Gastrocnemius medialis (tissue), 4 donors: Measurements from ENCODE around the gene FABP2. TPM values are rescaled to one million over a fixed set of nuclear protein-coding genes. Genes with fewer than 3 reads are reported as not detected.

Source experiments
- ATAC-seq, 2 donors: fragments of 150-250 bp; one replicate each; pipeline ENCODE4 v1.9.1; 2016
- DNase-seq, 2 donors: peaks; one replicate each; pipeline ENCODE4 v3.0.0-alpha.2; 2019
- H3K27ac ChIP-seq, 4 donors: fragments of 200-600 bp; sonication (generic); 1 replicate in 1 of 4; 2 replicates in 3 of 4; pipeline ENCODE4 v1.5.1; 2016 to 2018; ENCODE audit warnings: mild to moderate bottlenecking in 2 of 4, moderate library complexity in 1 of 4
- H3K27me3 ChIP-seq, 3 donors: fragments of 200-600 bp; sonication (generic) in 2 of 3; 1 replicate in 1 of 3; 2 replicates in 2 of 3; pipeline versions ENCODE4 v1.5.1 to v1.6.0; 2016 to 2019; ENCODE audit warnings: mild to moderate bottlenecking in 1 of 3, moderate library complexity in 1 of 3
- H3K36me3 ChIP-seq, 2 donors: fragments of 200-600 bp; sonication (generic) in 1 of 2; one replicate each; pipeline ENCODE4 v1.5.1; 2017 to 2018
- H3K4me1 ChIP-seq, 2 donors: fragments of 200-600 bp; sonication (generic) in 1 of 2; one replicate each; pipeline ENCODE4 v1.5.1; 2016 to 2017; ENCODE audit warnings: mild to moderate bottlenecking in 2 of 2
- H3K4me3 ChIP-seq, 4 donors: fragments of 200-600 bp; sonication (generic) in 3 of 4; 1 replicate in 1 of 4; 2 replicates in 3 of 4; pipeline ENCODE4 v1.5.1; 2016 to 2019; ENCODE audit warnings: mild to moderate bottlenecking in 2 of 4
- H3K9me3 ChIP-seq, 3 donors: fragments of 200-600 bp; sonication (generic) in 2 of 3; 1 replicate in 1 of 3; 2 replicates in 2 of 3; pipeline ENCODE4 v1.5.1; 2016 to 2019
- POLR2A ChIP-seq, 2 donors: fragments of 450-650 bp; IDR thresholded peaks; one replicate each; pipeline ENCODE4 v1.6.1; 2017; ENCODE audit warnings: antibody characterized with exemption in 2 of 2, mild to moderate bottlenecking in 2 of 2, moderate library complexity in 2 of 2
- in situ Hi-C, 4 donors: fragments of 200-750 bp; cut with MboI; loops; one replicate each; pipeline versions ENCODE4 v1.15.0 to v1.8.0; 2017; ENCODE audit warnings: low sequenced_read_pairs in 4 of 4
- intact Hi-C: fragments of 100-400 bp; cut with DNase I; formaldehyde crosslinking; loops from one replicate; pipeline ENCODE4 v1.15.1; 2023; ENCODE audit warnings: low total_unique reads
- total RNA-seq, 4 donors: library from RNA; depleted of rRNA; stranded (reverse); fragments of >200 nt; gene quantifications; one replicate each; pipeline versions ENCODE4 v1.1.0 to v1.2.3, GENCODE V29; 2016
- TF ChIP-seq, protein P1 (sequence below), 5 experiments: fragments of 450-650 bp in 3 of 5; fragments of 200-600 bp in 2 of 5; sonication (generic) in 2 of 5; IDR thresholded peaks in 4 of 5; conservative IDR thresholded peaks in 1 of 5; 1 replicate in 4 of 5; 2 replicates in 1 of 5; pipeline ENCODE4 v1.5.1; 2016 to 2019; ENCODE audit warnings: antibody characterized with exemption in 5 of 5, mild to moderate bottlenecking in 3 of 5, moderate library complexity in 3 of 5

FABP2 gene
- total RNA-seq, 4 donors from 2014 or later, result 0.15 TPM; not detected in 3

DNA sequence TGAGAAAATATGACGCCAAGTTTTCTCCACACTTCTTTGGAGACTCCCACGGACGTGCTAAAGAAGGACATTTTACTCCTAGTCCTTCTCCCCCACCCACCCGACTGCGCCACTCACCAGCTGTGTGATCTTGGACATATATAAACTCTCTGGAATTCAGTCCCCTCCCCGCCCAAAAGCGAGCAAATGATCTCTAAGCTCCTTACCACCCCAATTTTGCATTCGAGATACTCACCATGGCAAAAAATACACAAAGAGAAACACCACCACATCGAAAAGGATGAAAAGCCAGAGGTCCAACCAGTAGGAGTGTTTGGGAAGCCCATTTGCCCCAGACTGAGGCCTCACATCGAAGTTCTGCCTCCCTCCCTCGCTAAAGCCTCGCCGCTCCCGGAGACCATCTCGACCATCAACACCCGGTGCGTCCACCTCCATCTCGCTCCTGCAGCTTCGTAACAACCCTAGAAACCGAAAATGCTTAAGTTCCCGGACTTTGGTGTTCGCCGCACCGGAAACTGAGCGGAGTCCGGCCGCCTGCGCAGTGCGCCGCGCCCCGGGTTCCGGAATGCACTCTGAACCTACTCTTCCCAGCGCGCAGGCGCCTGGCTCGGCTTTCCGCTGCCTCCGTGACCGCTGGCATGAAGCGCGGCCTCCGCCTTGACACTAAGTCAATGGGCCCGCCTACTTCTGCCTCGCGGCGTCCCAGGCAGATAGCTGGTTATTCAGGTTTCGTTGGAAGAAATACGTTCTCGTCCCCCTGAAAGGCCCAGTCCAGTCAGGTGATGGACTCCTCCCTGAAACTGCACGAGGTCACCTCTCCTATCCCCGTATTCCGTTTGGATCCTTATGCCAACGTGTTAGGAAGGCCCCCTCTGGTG lies 21.6 kb downstream of the FABP2 start:
- peak; percentile 74 to 86 for ATAC-seq
- in situ Hi-C loops, result loop anchor here in 1 of 4 donors (5.0 kb wide), 1 partner anchor 258 kb away; no protein-coding TSS in a partner anchor
- Histone ChIP-seq H3K27ac (peak overlapping the region; percentile 78 to 94 (median 88)), H3K4me1 (peaks cover 25 to 33% of the 10 kb centered on the region in 2 donors), H3K9me3 (no peaks in the 10 kb centered on the region), H3K27me3 (no peaks in the 10 kb centered on the region), H3K36me3 (peaks cover 3 to 12% of the 10 kb centered on the region in 2 donors), H3K4me3 (peak overlapping the region; percentile 69 to 87 (median 81))
- intact Hi-C loops, result loop anchor here (5.0 kb wide), 1 partner anchor 318 kb away; no protein-coding TSS in a partner anchor
- TF ChIP-seq, protein P1, sequence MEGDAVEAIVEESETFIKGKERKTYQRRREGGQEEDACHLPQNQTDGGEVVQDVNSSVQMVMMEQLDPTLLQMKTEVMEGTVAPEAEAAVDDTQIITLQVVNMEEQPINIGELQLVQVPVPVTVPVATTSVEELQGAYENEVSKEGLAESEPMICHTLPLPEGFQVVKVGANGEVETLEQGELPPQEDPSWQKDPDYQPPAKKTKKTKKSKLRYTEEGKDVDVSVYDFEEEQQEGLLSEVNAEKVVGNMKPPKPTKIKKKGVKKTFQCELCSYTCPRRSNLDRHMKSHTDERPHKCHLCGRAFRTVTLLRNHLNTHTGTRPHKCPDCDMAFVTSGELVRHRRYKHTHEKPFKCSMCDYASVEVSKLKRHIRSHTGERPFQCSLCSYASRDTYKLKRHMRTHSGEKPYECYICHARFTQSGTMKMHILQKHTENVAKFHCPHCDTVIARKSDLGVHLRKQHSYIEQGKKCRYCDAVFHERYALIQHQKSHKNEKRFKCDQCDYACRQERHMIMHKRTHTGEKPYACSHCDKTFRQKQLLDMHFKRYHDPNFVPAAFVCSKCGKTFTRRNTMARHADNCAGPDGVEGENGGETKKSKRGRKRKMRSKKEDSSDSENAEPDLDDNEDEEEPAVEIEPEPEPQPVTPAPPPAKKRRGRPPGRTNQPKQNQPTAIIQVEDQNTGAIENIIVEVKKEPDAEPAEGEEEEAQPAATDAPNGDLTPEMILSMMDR (IDR thresholded peaks at IDR 0.05 in 4 of 5, conservative IDR thresholded peaks at IDR 0.05 in 1 of 5), result peak in 2 of 5 experiments; percentile 13 to 14
- peak; percentile 74 to 75 for TF ChIP-seq POLR2A (IDR thresholded peaks at IDR 0.05)
- peak; percentile 85 to 93 for DNase-seq

DNA sequence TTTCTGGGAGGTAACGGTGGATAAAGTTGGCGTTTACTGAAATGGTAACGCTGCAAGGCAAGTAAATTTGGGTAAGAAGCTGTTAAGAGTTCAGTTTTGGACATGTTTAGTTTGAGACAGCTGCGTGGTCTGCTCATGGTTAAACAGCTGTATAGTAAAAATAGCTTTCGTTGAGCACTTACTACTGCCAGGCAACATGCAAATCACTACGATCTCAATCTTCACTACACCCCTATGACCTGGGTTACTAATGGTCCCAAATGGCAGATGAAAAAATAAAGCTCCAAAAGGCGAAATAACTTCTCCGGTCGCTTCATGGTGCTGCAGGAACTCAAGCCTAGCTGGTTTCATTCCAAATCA lies 22.2 kb downstream of the FABP2 start:
- DNase-seq (no peak), ATAC-seq (peak; percentile 34 to 42)
- H3K4me3 ChIP-seq, result peak overlapping the region; percentile 69 to 87 (median 81)
- peaks cover 25 to 33% of the 10 kb centered on the region in 2 donors for H3K4me1 ChIP-seq
- intact Hi-C loops, result loop anchor here (1.0 to 5.0 kb wide), 3 partner anchors 14 to 317 kb away; partner anchors contain the start of gene USP53
- peak overlapping the region; percentile 78 to 94 (median 88) for H3K27ac ChIP-seq
- no peaks in the 10 kb centered on the region for H3K9me3 ChIP-seq
- H3K27me3 ChIP-seq, result no peaks in the 10 kb centered on the region
- in situ Hi-C loops, result loop anchor here (5.0 to 25.0 kb wide), 3 partner anchors 255 to 537 kb away; no protein-coding TSS in a partner anchor
- TF ChIP-seq POLR2A (IDR thresholded peaks at IDR 0.05), result no peak
- TF ChIP-seq, protein P1 (IDR thresholded peaks at IDR 0.05 in 4 of 5, conservative IDR thresholded peaks at IDR 0.05 in 1 of 5), result no peak
- peaks cover 3 to 12% of the 10 kb centered on the region in 2 donors for H3K36me3 ChIP-seq

DNA sequence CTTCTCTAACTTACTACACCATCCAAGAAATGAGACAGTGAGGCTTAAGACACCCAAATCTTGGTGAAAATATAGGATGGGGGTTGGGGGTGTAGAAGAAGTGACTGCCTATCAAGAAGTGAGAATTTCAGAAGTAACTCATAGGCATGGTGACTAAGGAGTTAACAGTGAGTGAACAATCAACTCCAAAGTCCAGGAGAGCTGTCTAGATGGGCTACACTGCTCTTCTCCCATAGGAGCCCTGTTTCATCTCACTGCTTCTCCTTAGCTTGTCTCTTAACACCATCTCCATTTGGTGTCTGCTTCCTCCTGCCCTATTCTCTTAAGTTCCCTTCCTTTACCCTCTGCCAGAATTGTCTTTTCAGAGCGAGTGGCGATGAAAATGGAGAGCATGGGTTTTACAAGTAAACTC lies 22.7 kb downstream of the FABP2 start:
- TF ChIP-seq, protein P1 (IDR thresholded peaks at IDR 0.05 in 4 of 5, conservative IDR thresholded peaks at IDR 0.05 in 1 of 5), result no peak
- no peak for TF ChIP-seq POLR2A (IDR thresholded peaks at IDR 0.05)
- intact Hi-C loops (loop anchor here (1.0 kb wide), 2 partner anchors 14 to 87 kb away; partner anchors contain the start of gene USP53), in situ Hi-C loops (loop anchor here in 3 of 4 donors (10.0 to 25.0 kb wide), 2 partner anchors 254 to 537 kb away; no protein-coding TSS in a partner anchor)
- H3K27ac ChIP-seq, result peak overlapping the region; percentile 78 to 94 (median 88)
- peak; percentile 13 to 14 for ATAC-seq
- H3K4me3 ChIP-seq, result peak overlapping the region; percentile 69 to 87 (median 81)
- peaks cover 25 to 33% of the 10 kb centered on the region in 2 donors for H3K4me1 ChIP-seq
- no peak for DNase-seq
- H3K27me3 ChIP-seq, result no peaks in the 10 kb centered on the region
- H3K9me3 ChIP-seq, result no peaks in the 10 kb centered on the region
- peaks cover 3 to 12% of the 10 kb centered on the region in 2 donors for H3K36me3 ChIP-seq

DNA sequence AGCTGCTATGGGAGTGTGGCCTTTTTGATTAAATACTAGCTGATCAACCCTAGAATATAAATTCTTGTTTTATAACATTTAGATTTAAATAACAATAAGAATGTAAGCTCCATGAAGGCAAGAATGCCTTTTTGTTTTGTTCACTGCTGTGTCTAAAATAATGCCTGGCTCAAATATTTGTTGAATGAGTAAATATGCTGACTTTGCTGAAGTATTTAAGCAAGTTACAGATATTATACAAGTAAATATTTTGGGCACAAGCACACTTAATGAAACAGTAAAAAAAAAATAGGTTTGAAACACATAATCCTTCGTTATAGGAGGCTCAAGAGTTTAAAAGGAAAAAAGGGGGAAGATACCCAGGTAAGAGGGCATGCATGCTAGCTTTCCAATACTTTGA lies 24.1 kb downstream of the FABP2 start:
- Histone ChIP-seq H3K36me3 (peaks cover 3 to 19% of the 10 kb centered on the region in 2 donors), H3K9me3 (no peaks in the 10 kb centered on the region), H3K4me3 (peak overlapping the region in 2 of 4 donors; percentile 5 to 69), H3K27ac (peak overlapping the region; percentile 1 to 94 (median 84)), H3K4me1 (peaks cover 25 to 33% of the 10 kb centered on the region in 2 donors), H3K27me3 (no peaks in the 10 kb centered on the region)
- ATAC-seq (no peak), DNase-seq (no peak)
- TF ChIP-seq, protein P1 (IDR thresholded peaks at IDR 0.05 in 4 of 5, conservative IDR thresholded peaks at IDR 0.05 in 1 of 5), result no peak
- TF ChIP-seq POLR2A (IDR thresholded peaks at IDR 0.05), result no peak
- intact Hi-C loops, result no loop called here
- in situ Hi-C loops, result loop anchor here in 3 of 4 donors (10.0 to 25.0 kb wide), 2 partner anchors 253 to 535 kb away; no protein-coding TSS in a partner anchor
